RWPE1 (cell line): ENCODE data around the gene ANKRD33B.

ENCODE experiments used
- CTCF ChIA-PET: fragments of 350-600 bp; sonication (Branson Sonifier 250); formaldehyde crosslinking; extraction: SDS; loops from one replicate; lab custom pipeline; 2021; lab: Yijun Ruan, JAX
- POLR2A ChIA-PET: fragments of 400-600 bp; formaldehyde crosslinking; extraction: SDS; loops from one replicate; lab custom pipeline; 2020; ENCODE audit warnings: antibody characterized with exemption; ENCODE audit not compliant: low non-redundant PET; lab: Yijun Ruan, JAX
- DNase-seq: peaks from one replicate; pipeline ENCODE4 v3.0.0; 2012; ENCODE audit warnings: low spot score
- H3K27ac ChIP-seq: fragments of 450-650 bp; 2 replicates; pipeline ENCODE4 v1.5.1; 2017
- TF ChIP-seq, protein P1 (sequence below): fragments of 450-650 bp; conservative IDR thresholded peaks from 2 replicates; pipeline ENCODE4 v1.5.1; 2017; ENCODE audit warnings: low read depth, mild to moderate bottlenecking

ANKRD33B gene

GRCh38 chr5:10649666-10650380 lies 86.0 kb downstream of the ANKRD33B start:
- DNase-seq: no peak
- ChIA-PET POLR2A (no interaction called here), CTCF (no interaction called here)
- no peak overlapping the region for H3K27ac ChIP-seq
- TF ChIP-seq, protein P1, sequence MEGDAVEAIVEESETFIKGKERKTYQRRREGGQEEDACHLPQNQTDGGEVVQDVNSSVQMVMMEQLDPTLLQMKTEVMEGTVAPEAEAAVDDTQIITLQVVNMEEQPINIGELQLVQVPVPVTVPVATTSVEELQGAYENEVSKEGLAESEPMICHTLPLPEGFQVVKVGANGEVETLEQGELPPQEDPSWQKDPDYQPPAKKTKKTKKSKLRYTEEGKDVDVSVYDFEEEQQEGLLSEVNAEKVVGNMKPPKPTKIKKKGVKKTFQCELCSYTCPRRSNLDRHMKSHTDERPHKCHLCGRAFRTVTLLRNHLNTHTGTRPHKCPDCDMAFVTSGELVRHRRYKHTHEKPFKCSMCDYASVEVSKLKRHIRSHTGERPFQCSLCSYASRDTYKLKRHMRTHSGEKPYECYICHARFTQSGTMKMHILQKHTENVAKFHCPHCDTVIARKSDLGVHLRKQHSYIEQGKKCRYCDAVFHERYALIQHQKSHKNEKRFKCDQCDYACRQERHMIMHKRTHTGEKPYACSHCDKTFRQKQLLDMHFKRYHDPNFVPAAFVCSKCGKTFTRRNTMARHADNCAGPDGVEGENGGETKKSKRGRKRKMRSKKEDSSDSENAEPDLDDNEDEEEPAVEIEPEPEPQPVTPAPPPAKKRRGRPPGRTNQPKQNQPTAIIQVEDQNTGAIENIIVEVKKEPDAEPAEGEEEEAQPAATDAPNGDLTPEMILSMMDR: no peak

DNA sequence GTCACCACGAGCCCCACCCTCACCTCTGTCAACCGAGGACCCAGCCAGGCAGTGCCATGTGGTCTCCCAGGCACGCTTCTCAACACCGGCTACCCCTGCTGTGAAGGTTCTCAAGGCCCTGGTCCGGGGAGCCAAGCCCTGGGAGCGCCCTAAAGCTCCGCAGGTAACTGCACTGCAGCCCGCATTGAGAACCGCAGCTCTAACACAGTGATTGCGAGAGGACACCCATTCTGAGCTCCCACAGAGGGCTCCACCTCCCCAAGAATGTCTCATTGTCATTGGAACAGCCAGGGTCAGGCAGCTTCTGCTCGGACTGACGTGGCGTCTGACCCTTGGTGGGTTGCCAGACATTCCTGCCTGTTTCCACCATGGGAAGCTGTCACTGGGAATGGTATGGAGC lies 88.3 kb downstream of the ANKRD33B start:
- TF ChIP-seq, protein P1: no peak
- no peak overlapping the region for H3K27ac ChIP-seq
- DNase-seq: no peak
- ChIA-PET CTCF (interaction anchor here (0.6 kb wide), 1 partner anchor 17 kb away, joined by 3 read pairs; no protein-coding TSS in a partner anchor), POLR2A (no interaction called here)

DNA sequence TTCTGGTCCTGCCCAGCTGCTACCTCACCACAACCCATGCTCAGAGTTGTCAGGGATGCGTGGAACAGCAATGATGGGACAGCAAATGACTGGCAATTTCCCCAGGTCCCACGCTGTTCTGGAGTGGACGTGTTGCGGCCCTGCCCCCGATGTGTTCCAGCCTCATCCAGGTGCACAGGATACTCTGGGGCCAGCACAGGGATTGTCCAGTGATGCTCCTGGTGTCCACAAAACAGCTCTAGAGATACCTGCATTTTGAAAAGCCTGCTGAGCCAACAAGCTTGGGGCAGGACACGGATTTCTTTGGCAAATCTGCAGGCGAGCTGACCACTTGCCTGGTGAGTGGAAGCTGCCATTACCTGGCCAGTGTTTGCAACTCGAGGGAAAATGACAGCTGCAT lies 88.7 kb downstream of the ANKRD33B start:
- ChIA-PET POLR2A (no interaction called here), CTCF (interaction anchor here (0.6 kb wide), 1 partner anchor 17 kb away, joined by 3 read pairs; no protein-coding TSS in a partner anchor)
- peak overlapping the region; percentile 63 for H3K27ac ChIP-seq
- TF ChIP-seq, protein P1: no peak
- DNase-seq: no peak

DNA sequence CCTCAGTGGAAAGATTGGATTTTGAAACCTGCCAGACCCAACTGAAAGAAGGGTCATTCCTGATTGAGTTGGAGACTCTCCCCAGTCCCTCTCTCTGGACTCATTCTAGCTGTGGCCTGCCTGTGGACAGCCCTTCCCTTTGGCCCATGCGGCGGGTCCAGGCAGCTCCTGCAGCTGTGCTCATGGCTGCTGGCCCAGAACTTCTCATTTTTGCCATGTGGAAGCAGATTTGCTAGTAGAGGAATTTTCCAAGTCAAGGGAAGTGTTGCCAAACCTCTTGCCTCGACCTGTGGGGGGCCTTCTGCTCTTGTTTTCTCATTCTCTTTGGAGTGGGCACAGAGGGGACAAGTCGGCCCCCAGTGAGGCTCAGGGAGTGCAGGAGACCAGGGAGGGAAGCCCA lies 89.2 kb downstream of the ANKRD33B start:
- DNase-seq: no peak
- CTCF ChIA-PET: no interaction called here
- TF ChIP-seq, protein P1: no peak
- H3K27ac ChIP-seq: peak overlapping the region; percentile 63
- POLR2A ChIA-PET: no interaction called here

DNA sequence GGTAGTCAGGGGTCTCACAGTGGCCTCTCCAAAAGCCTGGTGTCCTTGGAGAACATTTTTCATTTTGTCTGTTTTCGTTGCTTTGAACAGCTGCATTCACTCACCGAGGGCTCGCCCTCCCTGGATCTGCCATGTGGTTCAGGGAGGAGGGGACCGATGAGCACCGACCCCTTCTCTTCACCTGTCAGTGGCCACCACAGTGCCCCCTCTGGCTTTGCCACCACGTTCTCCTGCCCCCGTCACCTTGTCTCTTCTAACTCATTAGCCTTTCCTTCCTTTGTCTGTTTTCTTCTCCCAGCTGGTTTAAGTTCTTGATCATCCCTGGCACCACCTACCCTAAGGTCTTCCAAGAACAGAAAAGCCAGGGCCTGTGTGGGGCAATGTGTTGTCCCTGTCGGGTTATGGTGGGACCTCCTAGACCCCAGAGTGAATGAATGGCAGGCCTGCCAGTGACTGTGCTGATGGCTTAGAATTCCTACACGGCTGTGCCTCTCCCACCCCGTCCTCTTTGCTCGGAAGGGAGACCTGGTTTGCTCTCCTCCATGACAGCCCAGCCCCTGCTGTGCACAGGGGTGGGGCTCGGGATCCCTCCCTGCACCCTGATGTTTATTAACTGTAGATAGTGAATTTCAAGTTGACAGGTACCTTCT lies 90.0 kb downstream of the ANKRD33B start:
- ChIA-PET CTCF (no interaction called here), POLR2A (no interaction called here)
- TF ChIP-seq, protein P1: no peak
- no peak for DNase-seq
- peak overlapping the region; percentile 63 for H3K27ac ChIP-seq

DNA sequence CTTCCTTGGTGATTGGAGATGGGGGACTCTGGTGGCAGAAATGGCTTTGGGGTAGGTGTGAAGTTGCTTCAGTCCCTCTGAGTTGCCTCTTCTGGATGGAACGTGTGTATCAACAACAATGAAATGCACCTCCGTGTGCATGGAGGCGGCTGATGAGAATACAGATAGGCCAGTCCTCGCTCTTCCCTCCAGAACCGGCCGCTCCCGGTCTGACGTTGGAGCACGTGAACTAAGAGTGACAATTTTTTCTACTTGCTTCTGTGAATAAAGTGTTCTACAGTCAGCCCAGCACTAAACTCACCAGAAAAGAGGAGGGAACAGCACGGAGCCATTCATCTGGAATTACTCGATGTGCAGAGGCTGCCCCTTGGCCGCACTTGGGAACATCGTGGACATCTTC lies 90.7 kb downstream of the ANKRD33B start:
- CTCF ChIA-PET: no interaction called here
- TF ChIP-seq, protein P1: no peak
- POLR2A ChIA-PET: no interaction called here
- no peak overlapping the region for H3K27ac ChIP-seq
- no peak for DNase-seq
